ENCODE data around the gene EZH2.

The EZH2 gene

GRCh38 chr7:148863324-148863723 lies 20.8 kb downstream of the EZH2 start:
- Histone ChIP-seq H3K79me1 (ENCODE audit: low read depth, low read length) (peaks cover 2% of the 10 kb centered on the region), H3K4me3 (ENCODE audit: low read length in 2 of 2) (no peak overlapping the region), H2BK12ac (ENCODE audit: low read length) (no peak overlapping the region), H3K4me2 (ENCODE audit: insufficient read depth, low read length, poor library complexity, severe bottlenecking) (no peak overlapping the region), H3K14ac (ENCODE audit: low read length) (no peak overlapping the region), H3K36me3 (replicated peaks in 1 of 2; ENCODE audit: control insufficient read depth in 2 of 2, insufficient read depth in 2 of 2, low read length in 2 of 2) (peaks cover 0 to 21% of the 10 kb centered on the region in 2 donors), H2BK5ac (ENCODE audit: low read length) (no peak overlapping the region), H4K91ac (ENCODE audit: low read depth, low read length, poor library complexity) (no peak overlapping the region), H3K27me3 (ENCODE audit: control insufficient read depth in 3 of 3, insufficient read depth in 3 of 3, low read depth in 1 of 3, low read length in 3 of 3) (no peaks in the 10 kb centered on the region), H2BK15ac (ENCODE audit: low read length) (no peak overlapping the region), H2AFZ (ENCODE audit: low read length) (no peak overlapping the region), H3K27ac (replicated peaks; ENCODE audit: low read length) (no peak overlapping the region), H3K4me1 (ENCODE audit: control insufficient read depth in 2 of 2, insufficient read depth in 1 of 2, low read depth in 1 of 2, low read length in 2 of 2) (peaks cover 0 to 1% of the 10 kb centered on the region in 2 donors), H4K8ac (ENCODE audit: low read depth, low read length) (no peak overlapping the region), H3K18ac (ENCODE audit: low read length) (no peak overlapping the region), H3K23ac (ENCODE audit: low read depth, low read length, poor library complexity) (no peak overlapping the region), H2BK120ac (ENCODE audit: low read depth, low read length) (no peak overlapping the region), H3K9ac (ENCODE audit: low read depth, low read length, poor library complexity) (no peak overlapping the region), H3K4ac (ENCODE audit: low read length) (no peak overlapping the region), H3K9me3 (replicated peaks in 1 of 2; ENCODE audit: control insufficient read depth in 2 of 2, insufficient read depth in 1 of 2, low read depth in 1 of 2, low read length in 2 of 2) (no peaks in the 10 kb centered on the region), H2AK5ac (ENCODE audit: low read depth, low read length) (no peak overlapping the region)
- 100% methylated on average over 1 of the region's 2 CpGs for WGBS, 2 donors (ENCODE audit: extremely low coverage in 2 of 2, insufficient read length in 2 of 2, insufficient replicate concordance in 1 of 2)
- DNase-seq (ENCODE audit: low spot score), result no peak

DNA sequence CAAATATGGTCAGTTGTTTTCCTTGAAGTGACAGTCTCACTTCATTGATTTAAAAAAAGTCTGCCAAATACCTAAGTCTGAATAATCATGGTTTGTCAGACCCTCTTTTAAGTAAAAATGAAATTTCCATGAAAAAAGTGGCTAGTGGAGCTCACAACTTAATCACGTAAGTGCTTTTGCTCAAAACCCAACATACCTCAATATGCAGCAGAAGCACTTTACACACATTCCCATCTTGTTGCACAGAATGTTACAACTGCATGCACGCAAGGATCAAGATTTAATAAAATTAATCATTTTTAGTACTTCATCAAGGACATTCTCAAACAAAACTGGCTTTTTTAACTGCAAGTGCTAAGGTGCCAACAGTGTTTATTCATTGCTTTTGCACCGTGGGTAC lies 21.6 kb downstream of the EZH2 start:
- Histone ChIP-seq H2BK12ac (ENCODE audit: low read length) (no peak overlapping the region), H2AFZ (ENCODE audit: low read length) (no peak overlapping the region), H2BK15ac (ENCODE audit: low read length) (no peak overlapping the region), H3K79me1 (ENCODE audit: low read depth, low read length) (peaks cover 3% of the 10 kb centered on the region), H3K4me1 (ENCODE audit: control insufficient read depth in 2 of 2, insufficient read depth in 1 of 2, low read depth in 1 of 2, low read length in 2 of 2) (peaks cover 0 to 1% of the 10 kb centered on the region in 2 donors), H2BK120ac (ENCODE audit: low read depth, low read length) (no peak overlapping the region), H3K9ac (ENCODE audit: low read depth, low read length, poor library complexity) (no peak overlapping the region), H3K18ac (ENCODE audit: low read length) (no peak overlapping the region), H3K4ac (ENCODE audit: low read length) (no peak overlapping the region), H3K9me3 (replicated peaks in 1 of 2; ENCODE audit: control insufficient read depth in 2 of 2, insufficient read depth in 1 of 2, low read depth in 1 of 2, low read length in 2 of 2) (no peaks in the 10 kb centered on the region), H3K23ac (ENCODE audit: low read depth, low read length, poor library complexity) (no peak overlapping the region), H2BK5ac (ENCODE audit: low read length) (no peak overlapping the region), H4K8ac (ENCODE audit: low read depth, low read length) (no peak overlapping the region), H3K4me2 (ENCODE audit: insufficient read depth, low read length, poor library complexity, severe bottlenecking) (no peak overlapping the region), H3K4me3 (ENCODE audit: low read length in 2 of 2) (no peak overlapping the region), H4K91ac (ENCODE audit: low read depth, low read length, poor library complexity) (no peak overlapping the region), H3K27me3 (ENCODE audit: control insufficient read depth in 3 of 3, insufficient read depth in 3 of 3, low read depth in 1 of 3, low read length in 3 of 3) (no peaks in the 10 kb centered on the region), H2AK5ac (ENCODE audit: low read depth, low read length) (no peak overlapping the region), H3K14ac (ENCODE audit: low read length) (no peak overlapping the region), H3K36me3 (replicated peaks in 1 of 2; ENCODE audit: control insufficient read depth in 2 of 2, insufficient read depth in 2 of 2, low read length in 2 of 2) (peaks cover 0 to 12% of the 10 kb centered on the region in 2 donors), H3K27ac (replicated peaks; ENCODE audit: low read length) (no peak overlapping the region)
- no CpG with 5 or more reads among the region's 3 CpGs for WGBS, 2 donors (ENCODE audit: extremely low coverage in 2 of 2, insufficient read length in 2 of 2, insufficient replicate concordance in 1 of 2)
- no peak for DNase-seq (ENCODE audit: low spot score)

DNA sequence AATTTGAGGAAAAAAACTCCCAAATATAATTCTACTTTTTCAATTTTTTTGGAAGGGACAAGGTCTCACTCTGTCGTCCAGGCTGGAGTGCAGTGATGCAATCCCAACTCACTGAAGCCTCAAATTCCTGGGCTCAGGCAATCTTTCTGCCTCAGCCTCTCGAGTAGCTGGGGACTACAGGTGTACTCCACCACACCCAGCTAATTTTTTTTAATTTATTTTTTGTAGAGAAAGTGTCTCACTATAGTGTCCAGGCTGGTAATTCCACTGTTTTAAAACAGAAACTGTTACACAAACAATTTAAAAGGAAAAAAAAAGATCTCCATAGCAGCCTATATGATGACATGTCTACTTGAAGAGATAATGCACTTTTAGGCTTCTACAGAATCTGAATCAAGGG lies 25.6 kb downstream of the EZH2 start:
- H3K9me3 ChIP-seq (replicated peaks in 1 of 2; ENCODE audit: control insufficient read depth in 2 of 2, insufficient read depth in 1 of 2, low read depth in 1 of 2, low read length in 2 of 2), result no peaks in the 10 kb centered on the region
- H3K4me3 ChIP-seq (ENCODE audit: low read length in 2 of 2), result no peak overlapping the region
- no peak overlapping the region for H4K8ac ChIP-seq (ENCODE audit: low read depth, low read length)
- H4K91ac ChIP-seq (ENCODE audit: low read depth, low read length, poor library complexity), result no peak overlapping the region
- DNase-seq (ENCODE audit: low spot score), result no peak
- peaks cover 0 to 16% of the 10 kb centered on the region in 2 donors for H3K36me3 ChIP-seq (replicated peaks in 1 of 2; ENCODE audit: control insufficient read depth in 2 of 2, insufficient read depth in 2 of 2, low read length in 2 of 2)
- H3K79me1 ChIP-seq (ENCODE audit: low read depth, low read length), result peaks cover 11% of the 10 kb centered on the region
- no peak overlapping the region for H2BK5ac ChIP-seq (ENCODE audit: low read length)
- WGBS, 2 donors (ENCODE audit: extremely low coverage in 2 of 2, insufficient read length in 2 of 2, insufficient replicate concordance in 1 of 2), result no CpG with 5 or more reads among the region's 2 CpGs
- H3K4ac ChIP-seq (ENCODE audit: low read length), result no peak overlapping the region
- H3K27ac ChIP-seq (replicated peaks; ENCODE audit: low read length), result no peak overlapping the region
- no peak overlapping the region for H3K14ac ChIP-seq (ENCODE audit: low read length)
- H2BK15ac ChIP-seq (ENCODE audit: low read length), result no peak overlapping the region
- H2AFZ ChIP-seq (ENCODE audit: low read length), result no peak overlapping the region
- H3K4me2 ChIP-seq (ENCODE audit: insufficient read depth, low read length, poor library complexity, severe bottlenecking), result no peak overlapping the region
- H3K23ac ChIP-seq (ENCODE audit: low read depth, low read length, poor library complexity), result no peak overlapping the region
- H3K27me3 ChIP-seq (ENCODE audit: control insufficient read depth in 3 of 3, insufficient read depth in 3 of 3, low read depth in 1 of 3, low read length in 3 of 3), result no peaks in the 10 kb centered on the region
- H2BK120ac ChIP-seq (ENCODE audit: low read depth, low read length), result no peak overlapping the region
- H2BK12ac ChIP-seq (ENCODE audit: low read length), result no peak overlapping the region
- H3K18ac ChIP-seq (ENCODE audit: low read length), result no peak overlapping the region
- no peak overlapping the region for H3K9ac ChIP-seq (ENCODE audit: low read depth, low read length, poor library complexity)
- no peaks in the 10 kb centered on the region for H3K4me1 ChIP-seq (ENCODE audit: control insufficient read depth in 2 of 2, insufficient read depth in 1 of 2, low read depth in 1 of 2, low read length in 2 of 2)
- no peak overlapping the region for H2AK5ac ChIP-seq (ENCODE audit: low read depth, low read length)

- DNase-seq (ENCODE audit: low spot score), result no peak
- no peak overlapping the region for H2AFZ ChIP-seq (ENCODE audit: low read length)
- no peak overlapping the region for H3K4me2 ChIP-seq (ENCODE audit: insufficient read depth, low read length, poor library complexity, severe bottlenecking)
- peaks cover 13% of the 10 kb centered on the region for H3K79me1 ChIP-seq (ENCODE audit: low read depth, low read length)
- no peak overlapping the region for H3K4ac ChIP-seq (ENCODE audit: low read length)
- no peak overlapping the region for H2BK120ac ChIP-seq (ENCODE audit: low read depth, low read length)
- H3K4me3 ChIP-seq (ENCODE audit: low read length in 2 of 2), result no peak overlapping the region
- H3K4me1 ChIP-seq (ENCODE audit: control insufficient read depth in 2 of 2, insufficient read depth in 1 of 2, low read depth in 1 of 2, low read length in 2 of 2), result peaks cover 0 to 3% of the 10 kb centered on the region in 2 donors
- H3K23ac ChIP-seq (ENCODE audit: low read depth, low read length, poor library complexity), result no peak overlapping the region
- no peak overlapping the region for H3K27ac ChIP-seq (replicated peaks; ENCODE audit: low read length)
- no peak overlapping the region for H3K14ac ChIP-seq (ENCODE audit: low read length)
- no peak overlapping the region for H2BK5ac ChIP-seq (ENCODE audit: low read length)
- H3K9me3 ChIP-seq (replicated peaks in 1 of 2; ENCODE audit: control insufficient read depth in 2 of 2, insufficient read depth in 1 of 2, low read depth in 1 of 2, low read length in 2 of 2), result no peaks in the 10 kb centered on the region
- no peak overlapping the region for H3K9ac ChIP-seq (ENCODE audit: low read depth, low read length, poor library complexity)
- peaks cover 0 to 16% of the 10 kb centered on the region in 2 donors for H3K36me3 ChIP-seq (replicated peaks in 1 of 2; ENCODE audit: control insufficient read depth in 2 of 2, insufficient read depth in 2 of 2, low read length in 2 of 2)
- no peak overlapping the region for H2AK5ac ChIP-seq (ENCODE audit: low read depth, low read length)
- H4K8ac ChIP-seq (ENCODE audit: low read depth, low read length), result no peak overlapping the region
- H4K91ac ChIP-seq (ENCODE audit: low read depth, low read length, poor library complexity), result no peak overlapping the region
- H2BK12ac ChIP-seq (ENCODE audit: low read length), result no peak overlapping the region
- WGBS, 2 donors (ENCODE audit: extremely low coverage in 2 of 2, insufficient read length in 2 of 2, insufficient replicate concordance in 1 of 2), result no CpG with 5 or more reads among the region's 5 CpGs
- no peak overlapping the region for H2BK15ac ChIP-seq (ENCODE audit: low read length)
- H3K27me3 ChIP-seq (ENCODE audit: control insufficient read depth in 3 of 3, insufficient read depth in 3 of 3, low read depth in 1 of 3, low read length in 3 of 3), result no peaks in the 10 kb centered on the region
- no peak overlapping the region for H3K18ac ChIP-seq (ENCODE audit: low read length)
Observed at GRCh38 chr7:148856891-148857290, 27.2 kb downstream of the EZH2 start.

All from neuronal stem cell (in vitro differentiated cells).